Subcutaneous adipose tissue (tissue), 4 donors: ENCODE data around the gene JARID2. TPM values are rescaled to one million over a fixed set of nuclear protein-coding genes. Genes with fewer than 3 reads are reported as not detected.

Experiments
- CTCF ChIP-seq: fragments of 450-650 bp; IDR thresholded peaks from one replicate; pipeline ENCODE4 v1.5.1; 2016; ENCODE audit warnings: low read depth, mild to moderate bottlenecking, control low read depth, antibody characterized with exemption, moderate library complexity
- total RNA-seq, 4 donors: library from RNA; depleted of rRNA; stranded (reverse); fragments of >200 nt; gene quantifications; one replicate each; pipeline ENCODE4 v1.1.0, GENCODE V29; 2016

JARID2 gene
- total RNA-seq, 4 donors from 2014 or later = 9.8 to 17.2 (median 12.1) TPM

DNA sequence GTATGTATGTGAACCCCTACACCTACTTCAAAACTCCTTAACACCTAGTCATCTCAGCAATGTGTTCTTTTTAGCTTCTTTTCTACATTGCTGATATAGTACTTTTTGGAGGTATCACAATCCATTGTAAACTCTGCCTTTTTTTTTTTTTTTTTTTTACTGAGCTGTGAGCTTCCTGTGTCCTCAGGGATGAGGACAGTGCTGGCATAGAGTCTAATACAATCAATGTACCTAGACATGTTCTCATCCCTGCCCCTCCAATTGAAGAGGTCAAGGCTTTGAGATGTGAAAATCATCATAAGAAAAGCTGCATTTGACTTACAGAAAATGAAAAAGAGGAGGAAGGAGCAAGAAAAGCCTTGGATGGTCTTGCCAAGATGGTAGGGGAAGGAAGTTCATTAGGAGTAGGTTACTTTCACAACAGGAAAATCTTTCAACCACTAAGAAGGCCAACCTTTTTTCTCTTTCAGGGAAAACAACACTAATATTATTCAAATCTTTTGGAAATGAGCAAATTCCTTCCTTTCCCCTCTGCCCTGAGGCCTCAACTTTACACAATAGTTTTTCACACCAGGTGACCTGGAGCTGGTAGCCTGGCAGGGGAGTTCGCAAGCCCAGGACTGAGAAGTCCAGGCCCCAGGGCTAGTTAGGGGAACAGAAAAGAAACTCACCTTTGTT is 2.8 kb upstream of the JARID2 start:
- TF ChIP-seq CTCF = no peak

GRCh38 chr6:15243910-15244619 is 1.8 kb upstream of the JARID2 start:
- TF ChIP-seq CTCF = no peak

DNA sequence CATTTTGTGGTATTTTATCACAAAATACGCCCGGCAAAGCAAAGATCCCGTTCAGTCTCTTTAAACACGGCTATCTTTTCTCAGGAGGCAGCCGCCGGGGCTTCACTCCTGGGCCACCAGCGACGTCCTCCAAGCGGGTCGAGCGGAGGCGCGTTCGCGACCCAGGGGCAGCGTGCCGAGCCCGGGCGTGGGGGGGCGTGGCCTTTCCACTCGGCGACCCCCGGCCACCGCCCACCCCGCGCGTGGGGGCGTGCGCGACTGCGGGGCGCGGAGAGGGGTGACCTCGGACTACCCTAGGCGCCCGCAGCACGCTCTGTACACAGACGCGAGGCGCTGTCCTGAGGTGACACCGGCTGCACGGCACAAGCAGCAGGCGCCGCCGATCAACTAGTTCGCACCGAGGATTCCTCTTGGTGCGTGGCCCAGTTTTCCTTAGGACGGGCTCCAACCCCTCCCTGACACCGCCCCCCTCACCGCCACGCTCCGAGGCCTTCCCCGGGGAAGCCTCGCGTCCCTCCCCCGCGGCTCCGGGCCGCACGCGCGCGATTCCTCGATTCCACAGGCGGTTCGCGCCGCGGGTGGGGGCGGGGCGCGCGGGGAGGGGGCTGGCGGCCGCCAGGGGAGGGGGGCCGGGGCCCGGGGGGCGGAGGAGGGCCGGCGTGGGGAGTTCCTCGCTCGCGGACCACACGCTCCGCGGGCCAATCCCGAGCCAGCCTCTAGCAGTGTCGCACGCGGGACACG is 1.1 kb upstream of the JARID2 start:
- TF ChIP-seq CTCF = no peak

- TF ChIP-seq CTCF = no peak
These were observed 372 bp downstream of the JARID2 start for GRCh38 chr6:15246217-15246665.

GRCh38 chr6:15246666-15247499 is 1.0 kb downstream of the JARID2 start:
- no peak for TF ChIP-seq CTCF

- TF ChIP-seq CTCF = no peak
These were observed 1.9 kb downstream of the JARID2 start for GRCh38 chr6:15247500-15248450.
